Measurements from ENCODE around the gene PTCH2. TPM values are rescaled to one million over a fixed set of nuclear protein-coding genes. Genes with fewer than 3 reads are reported as not detected.
A peak's percentile ranks its signal among the peaks of the same experiment; 100 is the strongest.
"Not testable (repeated sequence)": the region's sequence is repeated elsewhere in the genome, so short reads cannot be mapped to it uniquely, and the experiment has no call there.

PTCH2 gene
- total and polyA plus RNA-seq, 7 donors, result 0.36 to 2.8 (median 0.68) TPM; not detected in 2

- H3K27me3 ChIP-seq, result no peaks in the 10 kb centered on the region
- intact Hi-C loops (cut with DNase I), result no loop called here
- no peaks in the 10 kb centered on the region for H3K36me3 ChIP-seq
- H3K27ac ChIP-seq, result peak overlapping the region; percentile 86 to 98 (median 88)
- peak overlapping the region; percentile 52 to 68 (median 60) for H3K4me3 ChIP-seq
- H3K9me3 ChIP-seq, result no peaks in the 10 kb centered on the region
- peak; percentile 71 for DNase-seq
- WGBS, 2 donors, result 69 to 70% methylated on average over 48 of the region's 48 CpGs
- TF ChIP-seq CTCF (IDR thresholded peaks at IDR 0.05), result no peak
- TF ChIP-seq EP300 (IDR thresholded peaks at IDR 0.05), result no peak
- no peak for TF ChIP-seq POLR2AphosphoS5 (IDR thresholded peaks at IDR 0.05)
- no peak for TF ChIP-seq POLR2A (IDR thresholded peaks at IDR 0.05)
- H3K4me1 ChIP-seq, result peaks cover 0 to 57% (median 40%) of the 10 kb centered on the region in 4 donors
These were observed 30.1 kb downstream of the PTCH2 start for GRCh38 chr1:44812822-44813543.

- DNase-seq, result peak; percentile 38
- Histone ChIP-seq H3K27ac (peak overlapping the region in 2 of 4 donors; percentile 97 to 98), H3K4me1 (peaks cover 0 to 74% (median 57%) of the 10 kb centered on the region in 4 donors), H3K4me3 (no peak overlapping the region), H3K9me3 (no peaks in the 10 kb centered on the region), H3K36me3 (peaks cover 0 to 1% (median 0%) of the 10 kb centered on the region in 4 donors), H3K27me3 (no peaks in the 10 kb centered on the region)
- TF ChIP-seq POLR2A (IDR thresholded peaks at IDR 0.05) (no peak), POLR2AphosphoS5 (IDR thresholded peaks at IDR 0.05) (no peak), EP300 (IDR thresholded peaks at IDR 0.05) (no peak), CTCF (IDR thresholded peaks at IDR 0.05) (no peak)
- intact Hi-C loops (cut with DNase I), result no loop called here
- 82 to 89% methylated on average over 8 of the region's 8 CpGs for WGBS, 2 donors
These were observed 31.8 kb downstream of the PTCH2 start for GRCh38 chr1:44811234-44811633.

- intact Hi-C loops (cut with DNase I); H3K9me3 ChIP-seq; DNase-seq; H3K36me3 ChIP-seq; H3K4me3 ChIP-seq; H3K27me3 ChIP-seq: not testable (repeated sequence)
- WGBS, 2 donors, result 90 to 94% methylated on average over 4 of the region's 4 CpGs
- H3K27ac ChIP-seq, result peak overlapping the region in 3 of 4 donors; percentile 88 to 98 (median 97)
- peaks cover 0 to 79% (median 61%) of the 10 kb centered on the region in 4 donors for H3K4me1 ChIP-seq
These were observed 32.3 kb downstream of the PTCH2 start for GRCh38 chr1:44810762-44811105.

GRCh38 chr1:44810101-44810761, 32.8 kb downstream of the PTCH2 start:
- intact Hi-C loops (cut with DNase I), result no loop called here
- DNase-seq, result peak; percentile 84
- Histone ChIP-seq H3K27ac (peak overlapping the region; percentile 88 to 98 (median 95)), H3K36me3 (peaks cover 0 to 11% (median 0%) of the 10 kb centered on the region in 4 donors), H3K4me3 (peak overlapping the region in 1 of 4 donors; percentile 35), H3K9me3 (no peaks in the 10 kb centered on the region), H3K27me3 (no peaks in the 10 kb centered on the region), H3K4me1 (peaks cover 0 to 80% (median 61%) of the 10 kb centered on the region in 4 donors)
- TF ChIP-seq POLR2A (IDR thresholded peaks at IDR 0.05) (no peak), CTCF (IDR thresholded peaks at IDR 0.05) (no peak), EP300 (IDR thresholded peaks at IDR 0.05) (no peak), POLR2AphosphoS5 (IDR thresholded peaks at IDR 0.05) (no peak)
- 50 to 62% methylated on average over 12 of the region's 12 CpGs for WGBS, 2 donors
